Pancreas (tissue), 10 donors: Measurements from ENCODE around the gene TRAF3. TPM values are rescaled to one million over a fixed set of nuclear protein-coding genes. Genes with fewer than 3 reads are reported as not detected.

Source experiments
- ATAC-seq, 4 donors: fragments of 200-7000 bp; cut with Tn5 transposase; one replicate each; pipeline versions ENCODE4 v1.8.0 to v1.9.1; 2020; ENCODE audit warnings: mild to moderate bottlenecking in 4 of 4, moderate library complexity in 4 of 4
- DNase-seq, 6 donors: peaks; one replicate each; pipeline ENCODE4 v3.0.0-alpha.2; 2020
- FAIRE-seq: peaks from 2 replicates; lab custom pipeline; 2012; peaks lifted over from hg19 to GRCh38; lab: Jason Lieb, UNC
- H3K27ac ChIP-seq, 4 donors: fragments of 200-600 bp; sonication (generic); 1 replicate in 3 of 4; 2 replicates in 1 of 4; pipeline versions ENCODE4 v1.5.0 to v1.8.0; 2020
- H3K27me3 ChIP-seq, 4 donors: fragments of 200-600 bp; one replicate each; pipeline ENCODE4 v1.8.0; 2021
- H3K36me3 ChIP-seq, 3 donors: fragments of 200-600 bp; sonication (generic) in 1 of 3; one replicate each; pipeline versions ENCODE4 v1.5.0 to v1.8.0; 2020 to 2021
- H3K4me1 ChIP-seq, 3 donors: fragments of 200-600 bp; one replicate each; pipeline ENCODE4 v1.8.0; 2021
- H3K4me3 ChIP-seq, 4 donors: fragments of 200-600 bp; sonication (generic) in 2 of 4; one replicate each; pipeline versions ENCODE4 v1.5.0 to v1.8.0; 2020 to 2021
- H3K9me3 ChIP-seq, 4 donors: fragments of 200-600 bp; one replicate each; pipeline ENCODE4 v1.8.0; 2021
- WGBS, 2 donors: extraction: QIAGEN DNeasy Blood & Tissue Kit; methylation state at CpG; one replicate each; pipeline ENCODE4 v1.1.7; 2013; 5-methylcytosine and 5-hydroxymethylcytosine counted together
- intact Hi-C, 3 donors: fragments of 100-400 bp; cut with DNase I; formaldehyde crosslinking; loops; one replicate each; pipeline versions ENCODE4 v1.11.1 to v1.14.2; 2022
- polyA plus RNA-seq, 2 donors: library from polyadenylated mRNA; stranded (reverse); fragments of 200-250 nt; gene quantifications; one replicate each; pipeline ENCODE4 v1.2.3, GENCODE V29; 2013
- total RNA-seq, 6 donors: library from RNA; stranded (reverse); fragmentation: NEBNext Ultra II Directional in 4 of 6; extraction: Animal tissue kit (Norgen Biotek cat#: 25700) in 4 of 6; gene quantifications; one replicate each; pipeline versions ENCODE4 v1.2.1 to v1.2.4, GENCODE V29; 2021 to 2023
- TF ChIP-seq, protein P1 (sequence below), 4 donors: fragments of 200-600 bp; sonication (generic) in 3 of 4; IDR thresholded peaks; one replicate each; pipeline versions ENCODE4 v1.5.0 to v1.8.0; 2021; ENCODE audit warnings: antibody characterized with exemption in 4 of 4
- donor health status: healthy with polysubstance abuse.
- donor health status: DM: no; HTN: no; CAD: no; lungs with moderate emphysema.
- donor health status: DM: no; HTN: no; CAD: no.
- donor health status: control.
- donor health status: control.
- donor health status: Bipolar disorder and iron deficiency.
- donor health status: DM: yes; HTN: yes; CAD: no.
- donor health status: DM: no; HTN: no; CAD: no.
- donor health status: DM: no; HTN: no; CAD: no.
- donor health status: DM: yes; HTN: yes; CAD: no.

TRAF3 gene
- total and polyA plus RNA-seq, 8 donors, result 3.6 to 14.7 (median 6.1) TPM

DNA sequence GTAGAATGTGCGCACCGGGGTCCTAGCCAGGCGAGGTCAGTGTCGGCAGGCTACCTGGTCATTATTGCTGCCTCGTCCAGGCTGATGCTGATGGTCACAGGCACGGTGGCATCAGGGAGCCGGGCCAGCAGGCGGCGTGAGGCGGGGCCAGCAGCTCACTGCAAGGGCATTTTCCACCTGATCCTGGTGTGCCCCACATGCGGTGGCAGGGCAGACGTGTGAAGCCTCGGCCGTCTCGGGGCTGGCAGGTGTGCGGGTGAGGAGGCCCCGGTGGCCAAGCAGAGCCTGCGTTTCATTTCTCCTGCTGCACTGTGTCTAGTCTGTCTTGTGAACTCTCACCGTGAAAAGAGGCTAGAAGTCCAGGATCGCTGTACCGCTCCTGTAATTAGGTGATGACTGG, 133.2 kb downstream of the TRAF3 start:
- no peak overlapping the region for H3K4me3 ChIP-seq
- no peak for ATAC-seq
- TF ChIP-seq, protein P1, sequence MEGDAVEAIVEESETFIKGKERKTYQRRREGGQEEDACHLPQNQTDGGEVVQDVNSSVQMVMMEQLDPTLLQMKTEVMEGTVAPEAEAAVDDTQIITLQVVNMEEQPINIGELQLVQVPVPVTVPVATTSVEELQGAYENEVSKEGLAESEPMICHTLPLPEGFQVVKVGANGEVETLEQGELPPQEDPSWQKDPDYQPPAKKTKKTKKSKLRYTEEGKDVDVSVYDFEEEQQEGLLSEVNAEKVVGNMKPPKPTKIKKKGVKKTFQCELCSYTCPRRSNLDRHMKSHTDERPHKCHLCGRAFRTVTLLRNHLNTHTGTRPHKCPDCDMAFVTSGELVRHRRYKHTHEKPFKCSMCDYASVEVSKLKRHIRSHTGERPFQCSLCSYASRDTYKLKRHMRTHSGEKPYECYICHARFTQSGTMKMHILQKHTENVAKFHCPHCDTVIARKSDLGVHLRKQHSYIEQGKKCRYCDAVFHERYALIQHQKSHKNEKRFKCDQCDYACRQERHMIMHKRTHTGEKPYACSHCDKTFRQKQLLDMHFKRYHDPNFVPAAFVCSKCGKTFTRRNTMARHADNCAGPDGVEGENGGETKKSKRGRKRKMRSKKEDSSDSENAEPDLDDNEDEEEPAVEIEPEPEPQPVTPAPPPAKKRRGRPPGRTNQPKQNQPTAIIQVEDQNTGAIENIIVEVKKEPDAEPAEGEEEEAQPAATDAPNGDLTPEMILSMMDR (IDR thresholded peaks at IDR 0.05), result no peak
- intact Hi-C loops, result loop anchor here in 1 of 3 donors (10.0 kb wide), 1 partner anchor 216 kb away; no protein-coding TSS in a partner anchor
- H3K27ac ChIP-seq, result no peak overlapping the region
- no peak for DNase-seq
- 89 to 90% methylated on average over 21 of the region's 21 CpGs for WGBS, 2 donors
- FAIRE-seq, result no peak
- H3K9me3 ChIP-seq, result no peaks in the 10 kb centered on the region
- H3K4me1 ChIP-seq, result no peaks in the 10 kb centered on the region
- H3K27me3 ChIP-seq, result no peaks in the 10 kb centered on the region
- H3K36me3 ChIP-seq, result no peaks in the 10 kb centered on the region

GRCh38 chr14:102911541-102911951, 134.3 kb downstream of the TRAF3 start:
- WGBS, 2 donors, result 86 to 92% methylated on average over 19 of the region's 19 CpGs
- no peaks in the 10 kb centered on the region for H3K9me3 ChIP-seq
- ATAC-seq, result no peak
- intact Hi-C loops, result loop anchor here in 1 of 3 donors (10.0 kb wide), 1 partner anchor 217 kb away; no protein-coding TSS in a partner anchor
- H3K4me3 ChIP-seq, result no peak overlapping the region
- H3K27ac ChIP-seq, result no peak overlapping the region
- TF ChIP-seq, protein P1 (IDR thresholded peaks at IDR 0.05), result no peak
- H3K36me3 ChIP-seq, result no peaks in the 10 kb centered on the region
- no peaks in the 10 kb centered on the region for H3K27me3 ChIP-seq
- no peaks in the 10 kb centered on the region for H3K4me1 ChIP-seq
- DNase-seq, result no peak
- FAIRE-seq, result no peak

DNA sequence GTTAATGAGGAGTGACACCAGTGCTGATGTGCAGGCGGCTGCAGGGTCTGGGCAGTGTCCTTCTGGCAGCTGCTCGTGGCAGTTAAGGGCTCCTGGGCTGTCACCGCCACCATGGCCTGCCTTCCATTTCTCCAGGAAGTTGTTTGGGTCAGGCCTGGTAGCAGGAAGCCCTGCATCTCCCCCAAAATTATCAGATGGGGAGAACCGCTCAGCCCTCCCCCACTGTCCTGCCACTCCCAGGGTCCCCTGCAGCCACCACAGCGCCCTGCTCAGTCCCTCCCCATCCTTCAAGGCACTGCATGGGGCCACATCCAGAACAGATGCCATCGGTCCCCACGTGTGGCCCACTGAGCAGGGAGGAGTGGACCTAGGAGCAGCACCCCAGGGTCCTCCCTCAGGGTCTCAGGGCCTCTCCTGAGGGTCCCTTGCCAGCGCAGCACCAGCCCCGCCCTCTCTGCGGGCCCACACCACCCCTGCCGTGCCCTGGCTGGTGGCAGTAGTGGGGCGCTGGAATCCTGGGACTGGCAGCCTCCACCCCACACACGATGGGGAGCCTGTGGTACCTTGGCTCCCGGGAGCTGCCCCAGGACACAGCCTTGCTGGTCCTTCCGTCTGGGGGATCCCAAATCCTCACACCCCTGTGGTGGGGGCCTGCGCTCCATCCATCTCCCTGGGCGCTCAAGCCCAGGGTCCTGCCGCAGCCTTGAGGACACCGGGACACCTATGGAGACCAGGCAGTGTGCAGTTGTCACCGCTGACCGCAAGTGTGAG, 134.9 kb downstream of the TRAF3 start:
- Histone ChIP-seq H3K4me3 (no peak overlapping the region), H3K9me3 (no peaks in the 10 kb centered on the region), H3K4me1 (no peaks in the 10 kb centered on the region), H3K27ac (no peak overlapping the region), H3K36me3 (no peaks in the 10 kb centered on the region), H3K27me3 (no peaks in the 10 kb centered on the region)
- DNase-seq, result peak in 1 of 6 donors; percentile 35
- intact Hi-C loops, result loop anchor here in 1 of 3 donors (10.0 kb wide), 1 partner anchor 217 kb away; no protein-coding TSS in a partner anchor
- WGBS, 2 donors, result 92 to 93% methylated on average over 21 of the region's 21 CpGs
- FAIRE-seq, result no peak
- no peak for ATAC-seq
- TF ChIP-seq, protein P1 (IDR thresholded peaks at IDR 0.05), result no peak

GRCh38 chr14:102913341-102914211, 136.3 kb downstream of the TRAF3 start:
- ATAC-seq (no peak), FAIRE-seq (no peak), DNase-seq (peak in 1 of 6 donors; percentile 47)
- H3K27me3 ChIP-seq, result no peaks in the 10 kb centered on the region
- intact Hi-C loops, result loop anchor here in 1 of 3 donors (10.0 kb wide), 1 partner anchor 219 kb away; no protein-coding TSS in a partner anchor
- no peaks in the 10 kb centered on the region for H3K9me3 ChIP-seq
- WGBS, 2 donors, result 87 to 91% methylated on average over 27 to 28 of the region's 28 CpGs
- no peaks in the 10 kb centered on the region for H3K36me3 ChIP-seq
- TF ChIP-seq, protein P1 (IDR thresholded peaks at IDR 0.05), result no peak
- no peak overlapping the region for H3K4me3 ChIP-seq
- H3K4me1 ChIP-seq, result no peaks in the 10 kb centered on the region
- H3K27ac ChIP-seq, result no peak overlapping the region
